RCC 7860 (cell line): Measurements from ENCODE around the gene MRM3.
"Not testable (repeated sequence)": the region's sequence is repeated elsewhere in the genome, so short reads cannot be mapped to it uniquely, and the experiment has no call there.

Source experiments
- DNase-seq: peaks from one replicate; pipeline ENCODE4 v3.0.0-alpha.2; 2015; ENCODE audit warnings: low spot score
- FAIRE-seq: peaks from 2 replicates; lab custom pipeline; 2012; peaks lifted over from hg19 to GRCh38; lab: Jason Lieb, UNC

MRM3 gene

GRCh38 chr17:752620-753219, 29.4 kb upstream of the MRM3 start:
- no peak for DNase-seq
- no peak for FAIRE-seq

GRCh38 chr17:753418-753817, 28.7 kb upstream of the MRM3 start:
- FAIRE-seq, result no peak

GRCh38 chr17:755319-755961, 26.7 kb upstream of the MRM3 start:
- FAIRE-seq, DNase-seq: not testable (repeated sequence)

More at GRCh38 chr17:753418-753817, 28.7 kb upstream of the MRM3 start:
- no peak for DNase-seq

DNA sequence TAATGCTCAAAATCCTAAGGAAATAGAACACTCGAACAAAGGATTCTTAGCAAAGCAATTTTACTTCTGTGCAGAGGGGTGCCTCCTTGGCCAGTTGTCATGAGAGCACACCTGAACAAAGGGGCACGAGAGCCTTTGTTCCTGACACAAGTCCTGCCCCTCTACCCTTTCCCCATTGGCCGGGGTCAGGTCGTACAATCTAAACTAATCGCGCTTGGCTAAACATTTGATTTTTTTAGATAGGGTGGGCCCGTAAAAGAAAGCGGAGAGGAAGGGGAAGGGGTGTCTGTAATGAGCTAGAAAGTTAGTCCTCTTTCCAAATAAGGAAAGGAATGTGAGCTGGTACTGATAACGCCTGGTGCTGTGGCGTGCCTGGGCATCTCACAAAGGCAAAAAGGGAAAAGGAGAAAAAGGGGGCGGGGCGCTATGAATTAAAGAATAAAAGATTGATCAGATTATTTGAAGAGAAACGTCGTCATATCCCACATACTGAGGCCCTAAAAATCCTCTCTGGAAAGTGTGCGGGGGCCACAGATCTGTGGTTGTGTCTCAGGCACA, 26.1 kb upstream of the MRM3 start:
- not testable (repeated sequence) for DNase-seq, FAIRE-seq

- no peak for FAIRE-seq
- no peak for DNase-seq
Measured at GRCh38 chr17:759964-760363, 22.2 kb upstream of the MRM3 start.

GRCh38 chr17:760371-760770, 21.8 kb upstream of the MRM3 start:
- no peak for FAIRE-seq

GRCh38 chr17:767076-767475, 15.1 kb upstream of the MRM3 start:
- FAIRE-seq (no peak), DNase-seq (no peak)

More at GRCh38 chr17:760371-760770, 21.8 kb upstream of the MRM3 start:
- DNase-seq, result no peak

- DNase-seq (no peak), FAIRE-seq (no peak)
Measured at GRCh38 chr17:773016-773415, 9.1 kb upstream of the MRM3 start.

- DNase-seq (no peak), FAIRE-seq (no peak)
Measured at GRCh38 chr17:773467-774312, 8.5 kb upstream of the MRM3 start.

DNA sequence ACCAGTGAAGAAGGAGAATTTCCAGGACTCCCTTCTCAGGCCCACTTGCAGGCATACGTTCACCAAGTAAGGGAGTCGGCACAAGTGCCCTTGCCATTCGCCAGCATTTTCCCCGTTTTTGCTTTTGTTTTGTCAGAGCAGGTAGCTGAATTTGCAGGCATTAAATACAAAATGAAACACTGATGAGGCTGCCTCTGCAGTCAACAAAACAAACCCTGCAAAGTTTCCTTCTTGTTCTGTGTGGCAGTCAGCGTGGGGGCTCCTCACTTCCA, 7.9 kb upstream of the MRM3 start:
- DNase-seq, result no peak
- FAIRE-seq, result no peak

DNA sequence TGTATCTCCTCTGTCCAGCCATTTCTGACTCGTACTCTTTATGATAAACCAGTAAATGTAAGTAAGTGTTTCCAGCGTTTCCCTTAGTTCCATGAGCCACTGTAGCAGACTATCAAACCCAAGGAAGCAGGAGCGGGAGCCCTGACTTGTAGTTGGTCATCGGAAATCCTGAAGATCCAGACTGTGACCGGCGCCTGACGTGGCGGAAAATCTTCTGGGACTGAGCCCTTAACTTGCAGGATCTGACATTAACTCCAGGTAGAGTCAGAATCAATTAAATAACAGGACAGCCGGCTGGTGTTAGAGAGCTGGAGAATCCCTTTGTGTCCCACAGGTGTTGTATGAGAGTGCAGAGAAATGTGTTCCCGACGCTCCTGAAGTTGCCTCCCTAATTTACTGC, 4.1 kb upstream of the MRM3 start:
- FAIRE-seq (no peak), DNase-seq (no peak)

GRCh38 chr17:784143-784542, 2.0 kb downstream of the MRM3 start:
- no peak for FAIRE-seq
- DNase-seq, result peak; percentile 30

DNA sequence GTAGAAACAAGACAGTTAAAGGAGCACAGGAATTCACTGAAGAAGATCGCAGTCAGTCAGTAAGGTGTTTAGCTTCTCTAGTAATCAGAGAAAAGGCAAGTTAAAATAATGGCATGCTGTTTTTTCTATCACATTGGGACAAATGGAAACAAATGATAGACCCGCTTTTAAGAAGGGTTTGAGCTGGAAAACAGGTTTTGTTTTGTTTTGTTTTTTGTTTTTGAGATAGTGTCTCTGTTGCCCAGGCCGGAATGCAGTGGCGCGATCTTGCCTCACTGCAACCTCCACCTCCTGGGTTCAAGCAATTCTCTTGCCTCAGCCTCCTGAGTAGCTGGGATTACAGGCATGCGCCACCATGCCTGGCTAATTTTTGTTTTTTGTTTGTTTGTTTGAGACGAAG, 3.7 kb downstream of the MRM3 start:
- DNase-seq, FAIRE-seq: not testable (repeated sequence)

DNA sequence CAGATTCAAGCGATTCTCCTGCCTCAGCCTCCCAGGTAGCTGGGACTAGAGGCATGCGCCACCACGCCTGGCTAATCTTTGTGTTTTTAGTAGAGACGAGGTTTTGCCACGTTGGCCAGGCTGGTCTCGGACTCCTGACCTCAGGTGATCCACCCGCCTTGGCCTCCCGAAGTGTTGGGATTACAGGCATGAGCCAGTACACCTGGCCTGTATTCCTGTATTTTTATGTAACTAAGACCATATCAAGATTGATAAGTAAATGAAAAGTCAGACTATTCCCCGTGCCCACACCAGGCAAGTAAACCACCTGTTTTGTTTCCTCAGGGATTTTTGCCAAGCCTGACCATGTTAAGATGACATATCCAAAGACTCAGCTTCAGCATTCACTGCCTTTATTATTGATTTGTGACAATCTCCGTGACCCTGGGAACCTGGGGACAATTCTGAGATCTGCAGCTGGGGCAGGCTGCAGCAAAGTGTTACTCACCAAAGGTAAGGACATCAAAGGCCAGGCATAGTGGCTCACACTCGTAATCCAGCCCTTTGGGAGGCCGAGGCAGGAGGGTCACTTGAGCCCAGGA, 5.6 kb downstream of the MRM3 start:
- DNase-seq, result no peak
- no peak for FAIRE-seq

DNA sequence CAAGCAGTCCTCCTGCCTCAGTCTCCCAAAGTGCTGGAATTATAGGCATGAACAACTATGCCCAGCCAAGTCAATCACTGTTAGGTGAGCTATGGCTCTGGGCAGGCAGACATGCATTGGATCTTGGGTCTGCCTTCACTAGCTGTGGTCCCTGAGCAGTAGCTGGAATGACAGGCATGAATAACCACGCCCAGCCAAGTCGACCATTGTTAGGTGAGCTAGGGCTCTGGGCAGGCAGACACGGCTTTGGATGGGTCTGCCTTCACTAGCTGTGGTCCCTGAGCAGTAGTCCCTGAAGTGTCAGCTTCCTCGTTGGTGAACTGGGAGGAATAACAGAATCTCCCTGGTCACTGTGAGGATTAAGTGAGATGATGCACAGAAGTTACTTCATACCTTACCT, 6.4 kb downstream of the MRM3 start:
- FAIRE-seq (no peak), DNase-seq (no peak)

GRCh38 chr17:789160-789840, 7.1 kb downstream of the MRM3 start:
- DNase-seq (no peak), FAIRE-seq (no peak)

DNA sequence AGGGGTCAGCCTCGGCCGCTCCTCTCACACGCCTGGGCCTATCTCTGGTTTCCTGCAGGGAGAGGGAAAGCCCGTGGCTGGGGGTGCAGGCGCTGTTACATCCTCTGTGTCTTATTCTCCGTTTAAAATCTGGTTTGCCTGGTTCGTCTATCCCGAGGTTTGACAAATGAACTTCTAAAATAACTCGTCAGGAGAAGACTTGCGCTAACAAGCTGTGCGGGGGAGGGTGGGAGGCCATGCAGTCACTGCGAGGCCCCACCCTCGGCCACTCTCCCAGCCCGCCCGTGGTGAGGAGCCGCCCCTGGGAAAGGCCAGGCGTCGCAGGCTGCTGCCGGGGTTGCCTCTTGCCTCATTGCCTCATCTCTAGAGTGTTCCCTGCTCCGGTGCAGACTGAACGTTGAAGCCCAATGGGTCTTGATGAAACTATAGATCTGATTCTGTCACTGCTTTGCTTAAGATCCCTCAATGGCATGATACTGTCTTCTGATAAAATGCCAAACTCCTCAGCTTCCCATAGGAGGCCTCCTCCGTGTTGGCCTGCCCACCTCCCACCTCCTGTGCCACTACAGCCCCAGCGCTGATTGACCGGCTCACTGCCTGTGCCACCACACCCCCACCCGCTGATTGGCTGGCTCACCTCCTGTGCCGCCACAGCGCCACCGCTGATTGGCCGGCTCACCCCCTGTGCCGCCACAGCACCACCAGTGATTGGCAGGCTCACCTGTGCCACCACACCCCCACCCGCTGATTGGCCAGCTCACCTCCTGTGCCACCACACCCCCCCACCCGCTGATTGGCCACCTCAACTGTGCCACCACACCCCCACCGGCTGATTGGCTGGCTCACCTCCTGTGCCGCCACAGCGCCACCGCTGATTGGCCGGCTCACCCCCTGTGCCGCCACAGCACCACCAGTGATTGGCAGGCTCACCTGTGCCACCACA, 8.0 kb downstream of the MRM3 start:
- not testable (repeated sequence) for DNase-seq, FAIRE-seq

- not testable (repeated sequence) for DNase-seq, FAIRE-seq
Measured at GRCh38 chr17:790874-791247, 8.7 kb downstream of the MRM3 start.

- DNase-seq (no peak), FAIRE-seq (no peak)
Measured at GRCh38 chr17:791829-792228, 9.7 kb downstream of the MRM3 start.

DNA sequence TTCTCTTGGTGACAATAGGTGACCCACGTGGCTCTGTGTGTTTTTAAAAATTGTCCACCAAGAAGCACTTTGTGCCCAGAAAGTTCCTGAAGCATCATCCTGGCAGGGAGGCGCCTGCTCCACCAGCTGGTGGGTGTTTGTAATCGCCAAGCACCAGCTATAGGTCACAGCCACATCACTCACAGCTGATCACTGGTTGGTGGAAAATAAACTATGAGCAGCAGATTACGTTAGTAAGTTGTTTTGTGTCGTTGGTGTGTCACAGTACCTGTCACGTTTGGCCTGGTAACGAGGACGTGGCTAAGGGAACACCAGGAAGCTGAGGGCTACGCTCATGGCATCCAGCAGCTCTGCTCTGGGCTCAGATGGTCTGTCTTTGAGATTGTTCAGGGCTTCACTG, 10.1 kb downstream of the MRM3 start:
- no peak for DNase-seq
- no peak for FAIRE-seq
